GM12873 (cell line): ENCODE results near the gene TNFAIP3.

Experiments used
- TF ChIP-seq, protein P1 (sequence below): IDR thresholded peaks from 2 replicates; pipeline ENCODE4 v1.5.1; 2012; ENCODE audit warnings: low read depth, mild to moderate bottlenecking, moderate library complexity, low read length, control low read depth; ENCODE audit not compliant: insufficient read depth; ENCODE audit errors: missing control alignments

The TNFAIP3 gene

GRCh38 chr6:137866914-137867684, at the start of gene TNFAIP3:
TSS of gene TNFAIP3 (plus strand) at chr6:137867259. CDS start at chr6:137871228, 3,969 bp downstream.
- TF ChIP-seq, protein P1, sequence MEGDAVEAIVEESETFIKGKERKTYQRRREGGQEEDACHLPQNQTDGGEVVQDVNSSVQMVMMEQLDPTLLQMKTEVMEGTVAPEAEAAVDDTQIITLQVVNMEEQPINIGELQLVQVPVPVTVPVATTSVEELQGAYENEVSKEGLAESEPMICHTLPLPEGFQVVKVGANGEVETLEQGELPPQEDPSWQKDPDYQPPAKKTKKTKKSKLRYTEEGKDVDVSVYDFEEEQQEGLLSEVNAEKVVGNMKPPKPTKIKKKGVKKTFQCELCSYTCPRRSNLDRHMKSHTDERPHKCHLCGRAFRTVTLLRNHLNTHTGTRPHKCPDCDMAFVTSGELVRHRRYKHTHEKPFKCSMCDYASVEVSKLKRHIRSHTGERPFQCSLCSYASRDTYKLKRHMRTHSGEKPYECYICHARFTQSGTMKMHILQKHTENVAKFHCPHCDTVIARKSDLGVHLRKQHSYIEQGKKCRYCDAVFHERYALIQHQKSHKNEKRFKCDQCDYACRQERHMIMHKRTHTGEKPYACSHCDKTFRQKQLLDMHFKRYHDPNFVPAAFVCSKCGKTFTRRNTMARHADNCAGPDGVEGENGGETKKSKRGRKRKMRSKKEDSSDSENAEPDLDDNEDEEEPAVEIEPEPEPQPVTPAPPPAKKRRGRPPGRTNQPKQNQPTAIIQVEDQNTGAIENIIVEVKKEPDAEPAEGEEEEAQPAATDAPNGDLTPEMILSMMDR, result peak; percentile 68

DNA sequence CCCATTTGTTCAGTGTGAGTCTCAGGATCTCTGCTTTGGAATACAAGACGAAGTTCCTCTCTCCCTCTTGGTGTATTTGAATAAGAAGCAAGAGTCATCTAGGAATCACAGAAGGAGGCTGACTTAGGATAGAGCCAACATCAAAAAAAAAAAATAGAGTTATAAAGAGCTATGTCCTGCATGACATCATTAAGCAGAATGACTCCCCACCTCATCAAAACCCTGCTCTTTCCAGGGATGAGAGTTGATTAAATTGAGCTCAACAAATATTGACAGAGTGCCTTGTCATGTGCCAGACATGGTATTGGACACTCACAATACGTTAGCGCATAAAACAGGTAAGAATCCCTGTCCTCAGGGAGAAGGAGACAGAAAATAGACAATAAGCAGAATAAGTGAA, 48.6 kb upstream of the TNFAIP3 start:
- TF ChIP-seq, protein P1, result no peak

- TF ChIP-seq, protein P1, result no peak
These were observed 47.3 kb upstream of the TNFAIP3 start for GRCh38 chr6:137819740-137820139.

DNA sequence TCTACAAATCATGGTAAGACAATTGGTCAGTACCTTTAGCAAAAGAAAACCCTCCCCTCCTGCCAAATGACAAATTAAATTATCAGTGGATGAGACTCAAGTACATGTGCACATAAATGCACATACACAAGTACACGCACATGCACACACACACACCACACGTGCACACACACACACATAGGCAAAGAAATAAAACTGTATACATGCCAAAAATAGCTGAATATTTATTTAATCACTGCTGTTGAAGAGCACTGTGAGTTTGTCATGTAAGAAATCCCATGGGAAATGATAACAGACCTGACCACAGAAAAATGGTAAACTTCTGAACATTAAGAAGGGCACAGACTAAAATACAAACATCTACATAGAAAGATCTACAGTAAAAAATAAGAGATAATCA, 46.6 kb upstream of the TNFAIP3 start:
- TF ChIP-seq, protein P1, result no peak

- TF ChIP-seq, protein P1, result no peak
These were observed 46.1 kb upstream of the TNFAIP3 start for GRCh38 chr6:137820952-137821351.

- TF ChIP-seq, protein P1, result no peak
These were observed 45.6 kb upstream of the TNFAIP3 start for GRCh38 chr6:137821491-137821890.

GRCh38 chr6:137823826-137824555, 43.1 kb upstream of the TNFAIP3 start:
- TF ChIP-seq, protein P1, result no peak
